SK-N-SH treated with all-trans-retinoic acid at 6 μM for 48 hours (cell line): ENCODE measurements around the gene TLN1.

Experiments used
- ATAC-seq: fragments of 200-7000 bp; cut with Tn5 transposase; 3 replicates; pipeline ENCODE4 v1.9.1; 2020; ENCODE audit warnings: mild to moderate bottlenecking, moderate library complexity
- ARNTL ChIP-seq: fragments of 450-650 bp; formaldehyde crosslinking; IDR thresholded peaks from 2 replicates; pipeline ENCODE4 v1.5.0; 2020; ENCODE audit warnings: low read depth, mild to moderate bottlenecking, moderate library complexity, borderline replicate concordance
- BACH2 ChIP-seq: fragments of 250-450 bp; sonication (Bioruptor Pico); IDR thresholded peaks from 2 replicates; pipeline ENCODE4 v1.9.0; 2021; ENCODE audit warnings: mild to moderate bottlenecking, borderline replicate concordance
- CSDC2 ChIP-seq: fragments of 250-450 bp; sonication (Bioruptor Pico); IDR thresholded peaks from 2 replicates; pipeline ENCODE4 v1.5.0; 2020; ENCODE audit warnings: mild to moderate bottlenecking, moderate library complexity
- CSRNP3 ChIP-seq: fragments of 250-450 bp; sonication (Bioruptor Pico); IDR thresholded peaks from 2 replicates; pipeline ENCODE4 v1.5.1; 2021; ENCODE audit warnings: mild to moderate bottlenecking, moderate library complexity
- ESRRG ChIP-seq: fragments of 250-450 bp; sonication (Bioruptor Pico); IDR thresholded peaks from 2 replicates; pipeline ENCODE4 v1.6.1; 2021; ENCODE audit warnings: mild to moderate bottlenecking
- GLIS3 ChIP-seq: fragments of 250-450 bp; sonication (Bioruptor Pico); IDR thresholded peaks from 2 replicates; pipeline ENCODE4 v1.5.0; 2020; ENCODE audit warnings: mild to moderate bottlenecking, moderate library complexity
- OSR1 ChIP-seq: fragments of 250-450 bp; sonication (Bioruptor Pico); IDR thresholded peaks from 2 replicates; pipeline ENCODE4 v1.8.0; 2022; ENCODE audit warnings: moderate library complexity, mild to moderate bottlenecking, inconsistent platforms
- PATZ1 ChIP-seq: fragments of 250-450 bp; sonication (Bioruptor Pico); IDR thresholded peaks from 2 replicates; pipeline ENCODE4 v1.8.0; 2020; ENCODE audit warnings: mild to moderate bottlenecking, moderate library complexity, borderline replicate concordance
- POU6F1 ChIP-seq: fragments of 250-450 bp; sonication (Bioruptor Pico); IDR thresholded peaks from 2 replicates; pipeline ENCODE4 v1.8.0; 2021; ENCODE audit warnings: low read depth, mild to moderate bottlenecking, moderate library complexity, borderline replicate concordance
- PPARA ChIP-seq: fragments of 250-450 bp; sonication (Bioruptor Pico); IDR thresholded peaks from 2 replicates; pipeline ENCODE4 v1.5.0; 2020; ENCODE audit warnings: mild to moderate bottlenecking, borderline replicate concordance
- RARB ChIP-seq: fragments of 250-450 bp; sonication (Bioruptor Pico); IDR thresholded peaks from 2 replicates; pipeline ENCODE4 v1.8.0; 2021; ENCODE audit warnings: mild to moderate bottlenecking, moderate library complexity
- SNAI2 ChIP-seq: fragments of 250-450 bp; sonication (Bioruptor Pico); IDR thresholded peaks from 2 replicates; pipeline ENCODE4 v1.5.0; 2020; ENCODE audit warnings: mild to moderate bottlenecking, moderate library complexity
- TCF4 ChIP-seq: fragments of 250-450 bp; sonication (Bioruptor Pico); IDR thresholded peaks from 2 replicates; pipeline ENCODE4 v1.8.0; 2021; ENCODE audit warnings: mild to moderate bottlenecking, moderate library complexity, borderline replicate concordance
- TOX ChIP-seq: fragments of 250-450 bp; sonication (Bioruptor Pico); IDR thresholded peaks from 2 replicates; pipeline ENCODE4 v1.8.0; 2021; ENCODE audit warnings: mild to moderate bottlenecking, moderate library complexity, borderline replicate concordance
- TSHZ2 ChIP-seq: fragments of 250-450 bp; sonication (Bioruptor Pico); IDR thresholded peaks from 2 replicates; pipeline ENCODE4 v1.5.0; 2020; ENCODE audit warnings: mild to moderate bottlenecking, moderate library complexity
- ZC3H10 ChIP-seq: fragments of 250-450 bp; sonication (Bioruptor Pico); IDR thresholded peaks from 2 replicates; pipeline ENCODE4 v1.5.1; 2021; ENCODE audit warnings: mild to moderate bottlenecking, moderate library complexity
- ZFP3 ChIP-seq: fragments of 250-450 bp; sonication (Bioruptor Pico); IDR thresholded peaks from 2 replicates; pipeline ENCODE4 v1.5.0; 2020; ENCODE audit warnings: mild to moderate bottlenecking, moderate library complexity
- ZFP30 ChIP-seq: fragments of 450-650 bp; formaldehyde crosslinking; IDR thresholded peaks from 2 replicates; pipeline ENCODE4 v1.5.0; 2022; ENCODE audit warnings: mild to moderate bottlenecking, moderate library complexity
- ZNF565 ChIP-seq: fragments of 450-650 bp; formaldehyde crosslinking; conservative IDR thresholded peaks from 2 replicates; pipeline ENCODE4 v1.5.0; 2020; ENCODE audit warnings: low read depth, mild to moderate bottlenecking, moderate library complexity
- ZNF70 ChIP-seq: fragments of 450-650 bp; formaldehyde crosslinking; IDR thresholded peaks from 2 replicates; pipeline ENCODE4 v1.5.0; 2020; ENCODE audit warnings: mild to moderate bottlenecking, moderate library complexity
- ZNF8 ChIP-seq: fragments of 450-650 bp; formaldehyde crosslinking; IDR thresholded peaks from 2 replicates; pipeline ENCODE4 v1.5.0; 2020; ENCODE audit warnings: mild to moderate bottlenecking, moderate library complexity

The TLN1 gene

GRCh38 chr9:35691757-35692301 lies 40.2 kb downstream of the TLN1 start:
- TF ChIP-seq BACH2 (CRISPR knock-in tag) (no peak), POU6F1 (no peak), ZNF565 (CRISPR knock-in tag) (no peak), TCF4 (CRISPR knock-in tag) (no peak), TSHZ2 (CRISPR knock-in tag) (no peak), ESRRG (no peak), ARNTL (no peak), ZNF8 (CRISPR knock-in tag) (no peak), CSRNP3 (no peak), PATZ1 (CRISPR knock-in tag) (no peak), ZFP30 (CRISPR knock-in tag) (no peak), TOX (CRISPR knock-in tag) (no peak), GLIS3 (no peak), SNAI2 (CRISPR knock-in tag) (no peak), CSDC2 (CRISPR knock-in tag) (no peak), ZNF70 (no peak), RARB (no peak)
- TF ChIP-seq, all 23 proteins: peak for 0
- no peak for ATAC-seq

- ATAC-seq, result peak; percentile 29; the same call in 2 of the 3 replicates
- TF ChIP-seq BACH2 (CRISPR knock-in tag), result no peak
- no peak for TF ChIP-seq ZNF565 (CRISPR knock-in tag)
- no peak for TF ChIP-seq ZC3H10 (CRISPR knock-in tag)
- TF ChIP-seq RARB, result no peak
- no peak for TF ChIP-seq TCF4 (CRISPR knock-in tag)
- no peak for TF ChIP-seq ZNF8 (CRISPR knock-in tag)
- TF ChIP-seq SNAI2 (CRISPR knock-in tag), result no peak
- TF ChIP-seq ZFP30 (CRISPR knock-in tag), result no peak
- no peak for TF ChIP-seq ZFP3 (CRISPR knock-in tag)
- no peak for TF ChIP-seq CSRNP3
- TF ChIP-seq OSR1 (CRISPR knock-in tag), result no peak
- no peak for TF ChIP-seq ESRRG
- no peak for TF ChIP-seq TOX (CRISPR knock-in tag)
- no peak for TF ChIP-seq TSHZ2 (CRISPR knock-in tag)
- TF ChIP-seq PPARA, result no peak
Measured at GRCh38 chr9:35691334-35691650, 40.7 kb downstream of the TLN1 start.
